ENCODE measurements around the gene KCNN3. TPM values are rescaled to one million over a fixed set of nuclear protein-coding genes. Genes with fewer than 3 reads are reported as not detected.

Gene KCNN3
- total and polyA plus RNA-seq, 2 of the 13 experiments (the other 11 are each of a cell fraction or from before 2014, with no cell fraction given) = not detected

GRCh38 chr1:154773551-154773950, 96.5 kb downstream of the KCNN3 start:
- in situ Hi-C loops (cut with HindIII; ENCODE audit: extremely low pct_ligation_motif_present, low pct_unique_long_range_greater_than_20kb) (no loop called here), intact Hi-C loops (cut with micrococcal nuclease; ENCODE audit: unreplicated experiment) (no loop called here)
- no peak overlapping the region for H2AFZ ChIP-seq (ENCODE audit: low read length)
- TF ChIP-seq NR2C2 (CRISPR knock-in tag; IDR thresholded peaks at IDR 0.05; ENCODE audit: borderline replicate concordance) (no peak), FOSL1 (CRISPR knock-in tag; IDR thresholded peaks at IDR 0.05; ENCODE audit: borderline replicate concordance) (no peak), MAFK (conservative IDR thresholded peaks at IDR 0.05 in 1 of 2, IDR thresholded peaks at IDR 0.05 in 1 of 2; ENCODE audit: low read length in 2 of 2) (no peak), ZNF3 (CRISPR knock-in tag; IDR thresholded peaks at IDR 0.05) (no peak), ZBTB2 (CRISPR knock-in tag; IDR thresholded peaks at IDR 0.05; ENCODE audit: low read depth) (no peak), ZNF264 (CRISPR knock-in tag; IDR thresholded peaks at IDR 0.05) (no peak), TOPORS (CRISPR knock-in tag; IDR thresholded peaks at IDR 0.05) (no peak), FOXC1 (CRISPR knock-in tag; IDR thresholded peaks at IDR 0.05; ENCODE audit: borderline replicate concordance) (no peak), ZFP36 (IDR thresholded peaks at IDR 0.05; ENCODE audit: borderline replicate concordance, low read depth, low read length, partially characterized antibody) (no peak)
- H3K27me3 ChIP-seq (ENCODE audit: control insufficient read depth in 1 of 2, insufficient read depth in 2 of 2, low read length in 2 of 2) = peaks cover 4 to 7% of the 10 kb centered on the region in 2 experiments; a peak in 2 of 5 replicates
- no peak overlapping the region for H3K4me3 ChIP-seq (replicated peaks in 1 of 3; ENCODE audit: insufficient read depth in 1 of 3, low read depth in 2 of 3, low read length in 3 of 3)
- no peak for FAIRE-seq
- no peak overlapping the region for H3K27ac ChIP-seq (ENCODE audit: extremely low read length, insufficient read depth, low read length)
- no peaks in the 10 kb centered on the region for H3K36me3 ChIP-seq (replicated peaks in 1 of 2; ENCODE audit: control insufficient read depth in 1 of 2, insufficient read depth in 2 of 2, low read length in 2 of 2)
- no peak overlapping the region for H3K9ac ChIP-seq (ENCODE audit: insufficient read depth, low read depth, low read length)
- POLR2A ChIA-PET = no interaction called here
- no peaks in the 10 kb centered on the region for H3K4me1 ChIP-seq (ENCODE audit: insufficient read depth, low read length)
- H3K79me2 ChIP-seq (ENCODE audit: insufficient read depth, low read length) = no peaks in the 10 kb centered on the region
- CTCF ChIA-PET (ENCODE audit: low intra/inter-chr PET ratio, low total read pairs) = no interaction called here
- no peak overlapping the region for H3K4me2 ChIP-seq (ENCODE audit: low read depth, low read length)
- no peak for ATAC-seq
- no TSS peak for BruUV-seq (replicated peaks)
- H3K9me3 ChIP-seq (ENCODE audit: low read length) = no peaks in the 10 kb centered on the region
- 14% methylated on average over 1 of the region's 2 CpGs for WGBS (ENCODE audit: low lambda C conversion rate)
- H4K20me1 ChIP-seq (ENCODE audit: insufficient read depth, low read length) = no peaks in the 10 kb centered on the region
- DNase-seq (ENCODE audit: low spot score) = no peak

All from HepG2 (cell line).